Tibial artery (tissue), 4 donors: ENCODE data around the gene MRPL1.

Experiments used
- DNase-seq, 2 donors: peaks; one replicate each; pipeline ENCODE4 v3.0.0-alpha.2; 2019
- H3K27ac ChIP-seq, 2 donors: fragments of 200-600 bp; sonication (generic) in 1 of 2; 1 replicate in 1 of 2; 2 replicates in 1 of 2; pipeline ENCODE4 v1.5.1; 2018 to 2019; ENCODE audit warnings: mild to moderate bottlenecking in 1 of 2
- H3K27me3 ChIP-seq, 2 donors: fragments of 200-600 bp; sonication (generic) in 1 of 2; one replicate each; pipeline versions ENCODE4 v1.5.1 to v1.6.0; 2016 to 2019
- H3K36me3 ChIP-seq, 3 donors: fragments of 200-600 bp; sonication (generic) in 2 of 3; one replicate each; pipeline ENCODE4 v1.5.1; 2016 to 2019; ENCODE audit warnings: mild to moderate bottlenecking in 2 of 3
- H3K4me1 ChIP-seq, 4 donors: fragments of 200-600 bp; sonication (generic) in 2 of 4; 1 replicate in 3 of 4; 2 replicates in 1 of 4; pipeline ENCODE4 v1.5.1; 2016 to 2019
- H3K4me3 ChIP-seq, 2 donors: fragments of 200-600 bp; sonication (generic) in 1 of 2; 1 replicate in 1 of 2; 2 replicates in 1 of 2; pipeline ENCODE4 v1.5.1; 2018 to 2019; ENCODE audit warnings: mild to moderate bottlenecking in 2 of 2
- H3K9me3 ChIP-seq, 3 donors: fragments of 200-600 bp; sonication (generic) in 1 of 3; one replicate each; pipeline ENCODE4 v1.5.1; 2016 to 2019
- intact Hi-C: fragments of 100-400 bp; cut with DNase I; formaldehyde crosslinking; loops from one replicate; pipeline ENCODE4 v1.15.0; 2023; ENCODE audit warnings: low total_unique reads
- TF ChIP-seq, protein P1 (sequence below), 2 experiments: fragments of 200-600 bp in 1 of 2; fragments of 450-650 bp in 1 of 2; IDR thresholded peaks; one replicate each; pipeline ENCODE4 v1.5.1; 2017 to 2019; ENCODE audit warnings: antibody characterized with exemption in 2 of 2, mild to moderate bottlenecking in 1 of 2, moderate library complexity in 1 of 2

Gene MRPL1

DNA sequence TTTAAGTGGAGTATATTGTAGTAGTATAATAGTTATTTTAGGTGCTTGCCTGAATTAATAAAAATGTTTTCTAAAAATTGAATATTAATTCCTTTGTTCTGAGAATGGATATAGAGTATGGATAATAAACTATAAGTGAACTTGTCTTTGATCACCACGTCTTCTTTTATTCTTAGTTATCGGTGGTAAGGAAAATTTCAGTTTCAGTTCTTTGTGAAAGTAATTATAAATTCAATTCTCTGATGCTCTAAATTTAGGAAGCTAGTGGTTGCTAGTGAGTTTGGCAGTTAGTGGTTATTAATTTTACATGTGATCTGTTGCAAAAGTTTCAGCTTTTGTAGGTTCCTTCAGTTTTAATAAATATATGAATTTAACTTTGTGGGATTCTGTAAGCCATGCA lies 30.8 kb downstream of the MRPL1 start:
- no peak overlapping the region for H3K27ac ChIP-seq
- H3K36me3 ChIP-seq = peaks cover 3 to 38% (median 34%) of the 10 kb centered on the region in 3 donors
- no peaks in the 10 kb centered on the region for H3K4me1 ChIP-seq
- H3K9me3 ChIP-seq = no peaks in the 10 kb centered on the region
- intact Hi-C loops = no loop called here
- DNase-seq = no peak
- H3K27me3 ChIP-seq = no peaks in the 10 kb centered on the region
- TF ChIP-seq, protein P1, sequence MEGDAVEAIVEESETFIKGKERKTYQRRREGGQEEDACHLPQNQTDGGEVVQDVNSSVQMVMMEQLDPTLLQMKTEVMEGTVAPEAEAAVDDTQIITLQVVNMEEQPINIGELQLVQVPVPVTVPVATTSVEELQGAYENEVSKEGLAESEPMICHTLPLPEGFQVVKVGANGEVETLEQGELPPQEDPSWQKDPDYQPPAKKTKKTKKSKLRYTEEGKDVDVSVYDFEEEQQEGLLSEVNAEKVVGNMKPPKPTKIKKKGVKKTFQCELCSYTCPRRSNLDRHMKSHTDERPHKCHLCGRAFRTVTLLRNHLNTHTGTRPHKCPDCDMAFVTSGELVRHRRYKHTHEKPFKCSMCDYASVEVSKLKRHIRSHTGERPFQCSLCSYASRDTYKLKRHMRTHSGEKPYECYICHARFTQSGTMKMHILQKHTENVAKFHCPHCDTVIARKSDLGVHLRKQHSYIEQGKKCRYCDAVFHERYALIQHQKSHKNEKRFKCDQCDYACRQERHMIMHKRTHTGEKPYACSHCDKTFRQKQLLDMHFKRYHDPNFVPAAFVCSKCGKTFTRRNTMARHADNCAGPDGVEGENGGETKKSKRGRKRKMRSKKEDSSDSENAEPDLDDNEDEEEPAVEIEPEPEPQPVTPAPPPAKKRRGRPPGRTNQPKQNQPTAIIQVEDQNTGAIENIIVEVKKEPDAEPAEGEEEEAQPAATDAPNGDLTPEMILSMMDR (IDR thresholded peaks at IDR 0.05) = no peak
- no peak overlapping the region for H3K4me3 ChIP-seq

GRCh38 chr4:77899607-77900006 lies 37.0 kb downstream of the MRPL1 start:
- intact Hi-C loops = no loop called here
- Histone ChIP-seq H3K27me3 (no peaks in the 10 kb centered on the region), H3K36me3 (peaks cover 0 to 21% (median 12%) of the 10 kb centered on the region in 3 donors), H3K9me3 (no peaks in the 10 kb centered on the region), H3K4me1 (no peaks in the 10 kb centered on the region), H3K4me3 (no peak overlapping the region), H3K27ac (no peak overlapping the region)
- no peak for DNase-seq
- TF ChIP-seq, protein P1 (IDR thresholded peaks at IDR 0.05) = no peak

- TF ChIP-seq, protein P1 (IDR thresholded peaks at IDR 0.05) = no peak
- Histone ChIP-seq H3K27me3 (no peaks in the 10 kb centered on the region), H3K4me3 (no peak overlapping the region), H3K9me3 (no peaks in the 10 kb centered on the region), H3K27ac (no peak overlapping the region), H3K4me1 (no peaks in the 10 kb centered on the region), H3K36me3 (peaks cover 7 to 11% (median 8%) of the 10 kb centered on the region in 3 donors)
- no peak for DNase-seq
- intact Hi-C loops = no loop called here
Observed at GRCh38 chr4:77903186-77903585, 40.6 kb downstream of the MRPL1 start.

GRCh38 chr4:77905651-77906263 lies 43.1 kb downstream of the MRPL1 start:
- Histone ChIP-seq H3K27me3 (no peaks in the 10 kb centered on the region), H3K4me3 (no peak overlapping the region), H3K36me3 (peaks cover 16 to 18% (median 17%) of the 10 kb centered on the region in 3 donors), H3K27ac (no peak overlapping the region), H3K4me1 (no peaks in the 10 kb centered on the region), H3K9me3 (no peaks in the 10 kb centered on the region)
- DNase-seq = no peak
- intact Hi-C loops = no loop called here
- TF ChIP-seq, protein P1 (IDR thresholded peaks at IDR 0.05) = no peak

DNA sequence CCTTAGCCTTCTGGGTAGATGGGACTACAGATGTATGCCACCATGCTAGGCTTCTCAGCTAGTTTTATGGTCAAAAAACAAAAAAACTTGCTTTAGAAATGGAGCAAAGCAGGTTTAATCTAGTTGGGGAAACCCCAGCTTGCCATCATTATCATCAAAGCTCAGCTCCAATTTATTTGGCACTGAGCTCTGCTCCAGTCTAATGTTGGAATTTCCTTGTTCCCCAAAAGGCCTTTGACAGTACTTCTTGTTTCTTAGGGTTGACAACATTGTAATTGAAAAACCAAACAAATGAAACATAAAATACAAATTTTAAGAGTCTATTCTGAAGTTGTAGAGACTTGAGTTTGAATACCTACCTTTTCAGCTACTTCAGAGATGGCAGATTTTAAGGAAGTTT lies 48.0 kb downstream of the MRPL1 start:
- intact Hi-C loops = no loop called here
- H3K36me3 ChIP-seq = peaks cover 17 to 22% (median 20%) of the 10 kb centered on the region in 3 donors
- H3K27ac ChIP-seq = no peak overlapping the region
- H3K4me3 ChIP-seq = no peak overlapping the region
- no peak for DNase-seq
- no peaks in the 10 kb centered on the region for H3K4me1 ChIP-seq
- no peaks in the 10 kb centered on the region for H3K27me3 ChIP-seq
- TF ChIP-seq, protein P1 (IDR thresholded peaks at IDR 0.05) = no peak
- no peaks in the 10 kb centered on the region for H3K9me3 ChIP-seq

- TF ChIP-seq, protein P1 (IDR thresholded peaks at IDR 0.05) = no peak
Observed at GRCh38 chr4:77911091-77911490, 48.5 kb downstream of the MRPL1 start.

More at GRCh38 chr4:77911091-77911490, 48.5 kb downstream of the MRPL1 start:
- Histone ChIP-seq H3K27me3 (no peaks in the 10 kb centered on the region), H3K4me1 (no peaks in the 10 kb centered on the region), H3K9me3 (no peaks in the 10 kb centered on the region), H3K4me3 (no peak overlapping the region), H3K36me3 (peaks cover 17 to 22% (median 20%) of the 10 kb centered on the region in 3 donors), H3K27ac (no peak overlapping the region)
- DNase-seq = no peak
- intact Hi-C loops = no loop called here
